ENCODE results near the gene FAM53C.

DNA sequence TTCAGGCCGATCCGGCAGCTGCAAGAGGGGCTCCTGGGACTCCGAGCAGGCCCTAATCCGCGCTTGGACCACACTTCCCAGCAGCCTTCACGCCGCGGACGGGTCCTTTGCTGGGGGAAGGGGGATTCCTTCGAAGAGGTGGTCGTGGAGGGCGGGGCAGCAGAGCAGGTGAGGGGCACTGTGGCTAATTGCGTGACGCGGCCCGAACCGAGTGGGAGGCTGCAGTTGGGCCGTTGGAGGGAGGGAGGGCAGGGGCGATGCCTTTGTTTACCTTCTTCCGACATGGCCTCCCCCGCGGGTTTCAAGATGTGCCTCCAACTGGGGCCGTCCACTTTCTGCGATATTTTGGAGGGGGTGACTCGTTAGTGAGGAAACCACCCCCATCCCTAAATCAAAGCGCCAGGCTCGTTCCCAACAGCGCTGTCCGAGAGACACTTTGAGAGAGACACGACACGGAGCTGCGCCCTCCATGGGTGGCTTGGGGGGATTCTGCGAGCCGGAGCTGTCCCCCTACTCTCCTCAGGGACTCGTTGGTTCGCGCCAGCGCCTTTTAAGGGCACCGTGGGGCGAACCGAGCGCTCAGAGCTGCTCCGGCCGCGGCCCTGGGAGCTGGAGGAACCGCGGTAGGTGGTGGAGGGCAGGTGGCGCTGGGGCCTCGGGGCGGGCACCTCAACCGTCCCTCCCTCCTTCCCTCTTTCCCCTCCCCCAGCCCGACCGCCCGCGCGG, at the start of gene FAM53C:
- TF ChIP-seq, protein P1, sequence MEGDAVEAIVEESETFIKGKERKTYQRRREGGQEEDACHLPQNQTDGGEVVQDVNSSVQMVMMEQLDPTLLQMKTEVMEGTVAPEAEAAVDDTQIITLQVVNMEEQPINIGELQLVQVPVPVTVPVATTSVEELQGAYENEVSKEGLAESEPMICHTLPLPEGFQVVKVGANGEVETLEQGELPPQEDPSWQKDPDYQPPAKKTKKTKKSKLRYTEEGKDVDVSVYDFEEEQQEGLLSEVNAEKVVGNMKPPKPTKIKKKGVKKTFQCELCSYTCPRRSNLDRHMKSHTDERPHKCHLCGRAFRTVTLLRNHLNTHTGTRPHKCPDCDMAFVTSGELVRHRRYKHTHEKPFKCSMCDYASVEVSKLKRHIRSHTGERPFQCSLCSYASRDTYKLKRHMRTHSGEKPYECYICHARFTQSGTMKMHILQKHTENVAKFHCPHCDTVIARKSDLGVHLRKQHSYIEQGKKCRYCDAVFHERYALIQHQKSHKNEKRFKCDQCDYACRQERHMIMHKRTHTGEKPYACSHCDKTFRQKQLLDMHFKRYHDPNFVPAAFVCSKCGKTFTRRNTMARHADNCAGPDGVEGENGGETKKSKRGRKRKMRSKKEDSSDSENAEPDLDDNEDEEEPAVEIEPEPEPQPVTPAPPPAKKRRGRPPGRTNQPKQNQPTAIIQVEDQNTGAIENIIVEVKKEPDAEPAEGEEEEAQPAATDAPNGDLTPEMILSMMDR (optimal IDR thresholded peaks at IDR 0.05 in 1 of 3, IDR thresholded peaks at IDR 0.05 in 1 of 3, conservative IDR thresholded peaks at IDR 0.05 in 1 of 3; ENCODE audit: extremely low read depth in 1 of 3, insufficient read depth in 2 of 3, low read length in 3 of 3) = no peak
- no peak for TF ChIP-seq EZH2 (IDR thresholded peaks at IDR 0.05; ENCODE audit: low read length)
